GM12892 (cell line): ENCODE results near the gene PLEKHB2.
"Not testable (repeated sequence)": the region's sequence is repeated elsewhere in the genome, so short reads cannot be mapped to it uniquely, and the experiment has no call there.

ENCODE experiments used
- DNase-seq: peaks from one replicate; pipeline ENCODE4 v3.0.0; 2011; ENCODE audit not compliant: insufficient read length
- FAIRE-seq: peaks from 2 replicates; lab custom pipeline; 2011; peaks lifted over from hg19 to GRCh38; lab: Jason Lieb, UNC
- POLR2A ChIP-seq: IDR thresholded peaks from 2 replicates; pipeline ENCODE4 v1.6.1; 2011; ENCODE audit warnings: low read depth, low read length, control low read depth
- POLR2AphosphoS5 ChIP-seq: IDR thresholded peaks from 2 replicates; pipeline ENCODE4 v1.6.1; 2011; ENCODE audit warnings: low read depth, low read length, control low read depth
- TAF1 ChIP-seq: IDR thresholded peaks from 2 replicates; pipeline ENCODE4 v1.6.1; 2011; ENCODE audit warnings: low read depth, mild to moderate bottlenecking, control low read depth, low read length, borderline replicate concordance

Gene PLEKHB2

DNA sequence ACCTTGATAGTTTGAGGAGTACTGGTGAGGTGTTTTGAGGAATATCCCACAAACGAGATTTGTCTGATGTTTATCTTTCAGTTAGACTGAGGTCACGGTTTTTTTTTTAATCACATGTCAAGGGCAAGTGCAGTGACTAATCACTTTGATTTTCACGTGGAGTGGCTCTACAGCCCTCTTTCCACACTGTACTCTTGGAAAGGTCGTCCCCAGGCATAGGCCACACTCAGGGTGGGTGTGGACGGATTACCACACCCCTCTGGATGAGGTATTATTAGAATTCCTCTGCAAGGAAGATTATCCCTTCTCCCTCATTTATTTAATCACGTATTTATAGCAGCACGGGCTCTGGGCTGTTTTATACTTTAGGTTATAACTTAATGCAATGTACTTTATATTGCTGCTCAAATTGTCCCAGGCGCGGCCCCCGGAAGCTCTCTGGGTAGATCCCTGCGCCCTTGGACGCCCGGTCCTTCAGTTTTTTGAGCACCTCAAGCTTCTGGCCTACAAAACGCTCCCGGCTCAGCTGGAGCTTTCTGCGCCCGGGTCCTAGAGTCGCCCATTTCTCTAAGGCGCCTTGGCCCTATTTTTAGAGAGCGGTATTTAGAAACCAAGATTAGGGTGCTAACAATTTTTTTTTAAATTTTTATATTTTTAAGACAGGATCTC lies 515 bp upstream of the PLEKHB2 start:
- FAIRE-seq (no peak), DNase-seq (peak; percentile 54)
- TF ChIP-seq POLR2AphosphoS5 (no peak), TAF1 (no peak), POLR2A (no peak; the same call in 1 of the 2 replicates)

DNA sequence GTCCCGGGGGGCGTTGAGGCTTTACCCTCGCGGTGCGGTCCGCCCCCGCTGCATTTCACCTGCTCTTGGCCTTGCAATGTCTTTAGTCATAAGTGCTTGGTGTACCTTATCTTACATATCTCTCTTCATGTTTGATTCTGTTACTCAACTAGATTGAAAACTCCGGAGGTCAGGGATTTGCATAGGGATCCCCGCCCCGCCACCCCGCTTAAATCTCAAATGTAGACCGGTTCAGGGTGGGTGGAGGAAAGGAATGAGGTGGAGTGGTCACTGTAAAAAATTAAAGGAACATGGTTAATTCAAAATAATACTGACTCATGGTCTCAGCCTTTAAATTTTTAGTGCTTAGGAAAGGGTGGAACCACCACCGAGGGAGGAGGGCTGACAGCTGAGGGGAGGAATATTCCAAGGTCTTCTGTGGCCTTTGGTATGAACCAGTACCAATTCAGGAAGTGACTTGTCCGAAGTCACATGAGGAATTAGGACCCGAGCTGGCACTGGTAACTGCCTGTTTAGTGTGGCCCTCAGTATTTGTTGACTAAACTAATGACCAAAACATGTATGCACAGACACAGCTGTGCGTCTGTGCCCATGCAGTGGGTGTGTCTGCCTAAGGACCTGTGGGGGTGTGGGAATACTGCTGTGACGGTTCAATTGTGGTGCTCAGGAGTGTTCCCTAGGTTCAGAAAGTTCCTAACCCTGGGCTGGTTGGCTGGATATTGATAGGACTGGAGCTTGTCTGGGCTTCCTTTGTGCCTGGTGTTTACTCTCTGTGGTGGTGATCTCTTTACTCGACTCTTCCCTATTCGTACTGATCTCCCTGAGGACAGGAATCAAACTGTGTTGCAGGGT lies 1.0 kb downstream of the PLEKHB2 start:
- FAIRE-seq, result peak; percentile 57
- no peak for DNase-seq
- no peak for TF ChIP-seq POLR2AphosphoS5
- TF ChIP-seq TAF1, result no peak
- TF ChIP-seq POLR2A, result no peak

DNA sequence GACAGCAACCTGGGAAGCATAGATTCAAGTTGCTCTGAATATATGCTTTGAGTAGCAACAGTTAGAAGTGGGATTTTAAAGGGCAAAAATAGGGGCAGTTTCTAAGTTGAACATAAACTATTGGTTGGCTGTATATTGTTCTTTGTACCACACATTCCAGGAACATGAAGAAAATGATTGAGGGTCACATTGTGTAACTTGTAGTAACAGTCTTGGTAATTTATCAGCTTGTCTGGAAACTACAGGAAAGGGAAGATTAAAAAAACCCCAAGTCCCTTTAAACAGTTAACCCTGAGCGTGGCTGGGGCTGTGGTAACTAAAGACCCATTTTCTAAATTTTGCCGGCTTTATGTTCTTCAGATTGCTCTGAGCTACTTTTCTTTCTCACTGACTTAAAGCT lies 7.4 kb downstream of the PLEKHB2 start:
- FAIRE-seq (no peak), DNase-seq (no peak)
- TF ChIP-seq POLR2AphosphoS5, result no peak

DNA sequence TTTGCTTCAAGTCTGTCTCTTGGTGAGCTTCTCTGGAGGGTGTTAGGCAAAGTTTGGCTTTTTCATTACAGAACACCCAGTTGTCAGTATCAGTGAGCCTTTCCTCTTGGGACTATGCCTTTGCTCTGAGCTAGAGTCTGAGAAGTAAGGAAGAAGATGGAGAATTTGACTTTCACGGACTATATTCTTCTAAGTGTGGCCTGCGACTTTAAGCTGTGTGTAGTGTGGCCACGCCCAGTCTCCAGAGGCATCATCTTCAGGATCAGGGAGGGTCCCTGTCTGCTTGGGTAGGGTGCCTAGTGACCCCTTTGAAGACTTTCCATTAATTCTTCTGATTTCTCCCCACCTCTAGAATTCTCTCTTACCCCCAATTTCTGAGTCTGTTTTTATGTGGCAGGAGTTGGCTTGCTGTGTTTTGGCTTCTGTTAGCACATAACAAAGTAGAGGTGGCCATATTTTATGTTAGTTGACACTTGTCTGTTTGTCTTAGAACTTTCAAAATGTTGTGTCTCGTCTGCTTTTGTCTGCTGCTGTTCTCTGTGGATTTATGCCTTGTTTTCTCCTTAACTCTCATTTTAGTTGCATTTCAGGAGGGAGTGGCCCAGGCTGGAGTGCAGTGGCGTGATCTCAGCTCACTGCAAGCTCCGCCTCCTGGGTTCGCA lies 8.6 kb downstream of the PLEKHB2 start:
- DNase-seq (no peak), FAIRE-seq (no peak)
- TF ChIP-seq POLR2A (no peak), POLR2AphosphoS5 (no peak), TAF1 (no peak)

DNA sequence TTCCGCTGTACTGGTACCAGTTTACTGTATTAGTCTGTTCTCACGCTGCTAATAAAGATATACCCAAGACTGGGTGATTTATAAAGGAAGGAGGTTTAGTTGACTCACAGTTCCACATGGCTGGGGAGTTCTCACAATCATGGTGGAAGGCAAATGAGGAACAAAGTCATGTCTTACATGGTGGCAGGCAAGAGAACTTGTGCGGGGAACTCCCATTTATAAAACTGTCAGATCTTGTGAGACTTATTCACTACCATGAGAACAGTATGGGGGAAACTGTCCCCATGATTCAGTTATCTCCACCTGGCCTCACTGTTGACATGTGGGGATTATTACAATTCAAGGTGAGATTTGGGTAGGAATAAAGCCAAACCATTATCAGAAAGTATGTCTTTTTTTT lies 9.8 kb downstream of the PLEKHB2 start:
- not testable (repeated sequence) for DNase-seq, FAIRE-seq

DNA sequence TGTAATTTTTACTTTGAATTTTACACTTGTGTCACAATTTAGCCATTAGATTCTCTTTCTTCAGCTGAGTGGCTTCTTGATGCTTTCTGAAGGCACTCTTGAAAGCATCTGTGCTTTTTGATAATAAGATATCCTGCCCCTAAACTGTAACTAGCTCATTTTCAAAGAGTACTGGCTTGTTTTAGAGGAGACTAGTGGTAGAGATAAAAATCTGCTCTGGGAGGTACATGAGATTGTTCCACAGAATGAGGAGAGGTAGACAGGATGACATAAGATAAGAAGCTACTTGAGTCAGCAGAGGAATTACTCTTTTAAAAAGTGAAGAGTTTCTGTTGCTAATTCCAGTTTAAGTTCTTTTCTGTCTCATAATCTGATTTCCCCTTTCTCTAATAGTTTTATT lies 10.6 kb downstream of the PLEKHB2 start:
- TF ChIP-seq POLR2AphosphoS5, result no peak
- TF ChIP-seq TAF1, result no peak
- no peak for TF ChIP-seq POLR2A
- FAIRE-seq, result no peak
- no peak for DNase-seq

DNA sequence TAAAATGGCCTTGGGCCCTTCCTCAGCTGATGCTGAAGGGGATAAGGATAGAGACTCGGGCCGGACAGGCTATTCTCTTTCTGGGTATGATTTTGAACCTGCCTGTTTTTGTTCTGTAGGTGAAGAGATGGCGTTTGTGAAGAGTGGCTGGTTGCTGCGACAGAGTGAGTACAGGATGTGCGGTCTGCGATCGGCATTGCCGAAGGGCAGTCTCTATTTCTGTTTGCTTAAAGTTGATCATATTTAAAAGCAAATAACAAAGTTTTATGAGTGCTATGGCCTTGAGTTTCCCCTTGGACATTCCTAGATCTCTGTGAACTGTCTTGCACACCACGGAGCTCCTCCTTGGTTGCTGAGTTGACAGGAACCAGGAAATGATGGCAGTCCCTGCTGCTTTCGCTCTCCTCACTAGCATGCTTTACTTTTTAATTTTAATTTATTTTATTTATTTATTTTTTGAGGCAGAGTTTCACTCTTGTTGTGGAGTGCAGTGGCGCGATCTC lies 15.7 kb downstream of the PLEKHB2 start:
- TF ChIP-seq TAF1 (no peak), POLR2A (no peak), POLR2AphosphoS5 (no peak)
- DNase-seq (no peak), FAIRE-seq (no peak)

DNA sequence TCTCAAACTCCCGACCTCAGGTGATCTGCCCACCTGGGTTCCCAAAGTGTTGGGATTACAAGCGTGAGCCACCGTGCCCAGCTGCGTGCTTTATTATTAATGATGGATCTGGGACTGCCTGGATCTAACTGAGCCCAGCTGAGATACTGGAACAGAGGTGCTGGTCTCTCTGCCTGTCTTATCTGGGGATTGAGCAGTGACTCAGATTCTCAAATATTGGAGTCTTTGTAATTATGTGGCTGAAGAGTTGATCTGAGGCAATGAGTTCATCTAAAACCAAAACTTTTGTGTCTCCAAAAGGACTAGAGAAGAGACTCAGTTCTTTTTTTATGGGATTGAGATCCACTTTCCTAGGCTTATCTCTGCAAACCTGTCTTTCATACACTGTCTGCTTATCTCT lies 16.3 kb downstream of the PLEKHB2 start:
- DNase-seq, result no peak
- FAIRE-seq, result no peak
- no peak for TF ChIP-seq POLR2AphosphoS5
- TF ChIP-seq POLR2A, result no peak
- no peak for TF ChIP-seq TAF1

DNA sequence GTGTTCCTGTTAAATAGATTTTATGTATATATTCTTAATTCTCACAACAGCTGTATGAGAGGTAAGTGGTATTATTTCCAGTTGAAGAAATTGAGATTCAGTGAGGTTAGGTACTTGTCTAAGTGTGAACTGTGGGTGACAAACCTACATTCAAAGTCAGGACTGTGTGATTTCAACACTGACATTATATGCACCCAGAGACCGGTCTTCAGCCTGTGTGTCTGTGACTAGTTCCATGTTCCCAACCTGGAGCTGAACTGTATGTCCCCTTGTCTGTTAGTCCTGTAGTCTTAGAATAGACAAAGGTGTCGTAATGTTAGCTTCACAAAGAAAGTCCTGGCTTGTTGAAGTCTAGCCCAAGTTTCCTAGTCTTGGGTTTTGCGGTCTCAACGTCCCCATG lies 17.4 kb downstream of the PLEKHB2 start:
- FAIRE-seq (no peak), DNase-seq (no peak)
- TF ChIP-seq POLR2AphosphoS5, result no peak
- TF ChIP-seq POLR2A, result no peak
- TF ChIP-seq TAF1, result no peak

DNA sequence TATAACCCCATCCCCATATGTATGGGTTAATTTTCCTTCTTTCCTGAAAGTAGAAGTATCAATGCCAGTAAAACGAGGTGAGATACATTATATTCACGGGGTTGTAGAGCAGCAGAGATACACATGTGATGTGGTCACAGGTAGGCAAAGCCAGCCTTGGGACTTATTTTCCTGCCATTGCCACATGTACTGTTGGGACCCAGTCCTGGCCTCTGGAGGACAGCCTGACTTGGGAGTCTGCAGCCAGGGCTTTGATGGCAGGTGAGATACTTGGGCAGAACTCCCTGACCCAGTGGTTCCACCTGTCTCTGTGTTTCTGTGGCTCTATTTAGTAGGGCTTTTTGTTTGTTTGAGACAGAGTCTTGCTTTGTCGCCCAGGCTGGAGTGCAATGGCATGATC lies 18.1 kb downstream of the PLEKHB2 start:
- DNase-seq (no peak), FAIRE-seq (no peak)
- TF ChIP-seq POLR2A (no peak), TAF1 (no peak), POLR2AphosphoS5 (no peak)

DNA sequence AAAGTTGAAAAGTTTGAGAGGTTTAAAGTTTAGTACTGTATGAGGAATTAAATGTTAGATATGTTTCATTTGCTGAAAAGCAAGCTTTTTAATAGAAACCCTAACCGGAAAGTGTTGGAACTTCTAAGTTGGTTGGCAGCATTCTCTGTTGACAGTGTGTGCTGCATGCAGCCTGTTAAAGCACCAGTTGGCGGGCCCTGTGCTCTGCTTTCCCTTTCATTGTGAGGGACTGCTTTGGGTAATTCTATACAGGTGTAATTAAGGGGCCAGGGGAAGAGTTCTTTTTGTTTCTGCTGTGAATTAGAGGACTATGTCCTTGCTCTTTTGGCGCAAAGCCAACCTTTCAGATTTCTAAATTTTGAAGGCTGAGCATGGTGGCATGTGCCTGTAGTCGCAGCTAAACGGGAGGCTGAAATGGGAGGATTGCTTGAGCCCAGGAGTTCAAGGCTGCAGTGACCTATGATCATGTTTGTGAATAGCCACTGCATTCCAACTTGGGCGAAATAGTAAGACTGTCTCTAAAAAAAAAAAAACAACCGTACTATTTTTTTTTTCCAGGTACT lies 20.1 kb downstream of the PLEKHB2 start:
- no peak for TF ChIP-seq POLR2A
- TF ChIP-seq POLR2AphosphoS5, result no peak
- TF ChIP-seq TAF1, result no peak
- DNase-seq (no peak), FAIRE-seq (no peak)

DNA sequence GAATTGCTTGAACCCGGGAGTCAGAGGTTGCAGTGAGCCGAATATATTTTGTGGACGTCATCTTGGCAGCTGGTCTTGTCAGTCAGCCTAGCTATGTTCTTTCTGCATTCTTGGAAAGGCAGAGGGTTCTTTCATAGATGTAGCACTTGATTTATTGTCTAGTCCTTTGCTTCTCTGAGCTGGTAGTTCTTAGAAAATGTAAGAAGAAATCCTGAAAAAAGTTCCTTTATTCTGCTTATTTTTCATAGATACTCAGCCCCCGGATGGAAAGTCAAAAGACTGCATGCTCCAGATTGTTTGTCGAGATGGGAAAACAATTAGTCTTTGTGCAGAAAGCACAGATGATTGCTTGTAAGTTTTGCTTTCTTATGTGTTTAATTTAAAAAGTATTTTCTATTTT lies 21.3 kb downstream of the PLEKHB2 start:
- no peak for TF ChIP-seq TAF1
- no peak for TF ChIP-seq POLR2A
- TF ChIP-seq POLR2AphosphoS5, result no peak
- FAIRE-seq (no peak), DNase-seq (no peak)
